ENCODE results near the gene TGDS.

GRCh38 chr13:94558716-94559115 is 37.2 kb downstream of the TGDS start:
- TF ChIP-seq EZH2 (IDR thresholded peaks at IDR 0.05; ENCODE audit: borderline replicate concordance, low read length) (no peak), CTCF (IDR thresholded peaks at IDR 0.05; ENCODE audit: low read length) (no peak)

Measured in OCI-LY1 (cell line).